ENCODE data around the gene PUSL1.

PUSL1 gene

GRCh38 chr1:1351511-1352427 is 43.4 kb downstream of the PUSL1 start:
- Histone ChIP-seq H3K4me1 (ENCODE audit: control extremely low read depth in 1 of 4, control insufficient read depth in 4 of 4, insufficient read depth in 4 of 4, low read length in 3 of 4) (peaks cover 0 to 34% (median 26%) of the 10 kb centered on the region in 4 experiments), H3K4me3 (ENCODE audit: control insufficient read depth in 1 of 7, extremely low read depth in 1 of 7, insufficient read depth in 4 of 7, low read depth in 2 of 7, low read length in 6 of 7) (no peak overlapping the region), H3K9me3 (ENCODE audit: control extremely low read depth in 1 of 5, control insufficient read depth in 4 of 5, insufficient read depth in 2 of 5, low read depth in 1 of 5, low read length in 4 of 5) (no peaks in the 10 kb centered on the region), H3K27me3 (replicated peaks in 2 of 5; ENCODE audit: control insufficient read depth in 4 of 5, insufficient read depth in 5 of 5, low read length in 4 of 5) (peaks cover 0 to 51% (median 6%) of the 10 kb centered on the region in 5 experiments), H3K36me3 (ENCODE audit: control insufficient read depth in 4 of 4, insufficient read depth in 4 of 4, low read length in 3 of 4) (no peaks in the 10 kb centered on the region), H3K27ac (ENCODE audit: insufficient read depth in 1 of 2, low read depth in 1 of 2, low read length in 2 of 2, poor library complexity in 1 of 2, severe bottlenecking in 2 of 2) (no peak overlapping the region)
- ChIA-PET POLR2A (interaction anchor here (0.9 kb wide), 1 partner anchor 51 kb away, joined by 3 read pairs; no protein-coding TSS in a partner anchor), CTCF (interaction anchor here (0.9 to 3.5 kb wide), 2 partner anchors 19 to 152 kb away, joined by 3 to 27 read pairs; no protein-coding TSS in a partner anchor)
- WGBS (ENCODE audit: insufficient coverage), result 86% methylated on average over 24 of the region's 29 CpGs
- no peak for DNase-seq

GRCh38 chr1:1352786-1353388 is 44.5 kb downstream of the PUSL1 start:
- Histone ChIP-seq H3K4me1 (ENCODE audit: control extremely low read depth in 1 of 4, control insufficient read depth in 4 of 4, insufficient read depth in 4 of 4, low read length in 3 of 4) (peaks cover 0 to 30% (median 19%) of the 10 kb centered on the region in 4 experiments), H3K27ac (ENCODE audit: insufficient read depth in 1 of 2, low read depth in 1 of 2, low read length in 2 of 2, poor library complexity in 1 of 2, severe bottlenecking in 2 of 2) (no peak overlapping the region), H3K9me3 (ENCODE audit: control extremely low read depth in 1 of 5, control insufficient read depth in 4 of 5, insufficient read depth in 2 of 5, low read depth in 1 of 5, low read length in 4 of 5) (no peaks in the 10 kb centered on the region), H3K4me3 (ENCODE audit: control insufficient read depth in 1 of 7, extremely low read depth in 1 of 7, insufficient read depth in 4 of 7, low read depth in 2 of 7, low read length in 6 of 7) (no peak overlapping the region), H3K27me3 (replicated peaks in 2 of 5; ENCODE audit: control insufficient read depth in 4 of 5, insufficient read depth in 5 of 5, low read length in 4 of 5) (peaks cover 0 to 62% (median 8%) of the 10 kb centered on the region in 5 experiments), H3K36me3 (ENCODE audit: control insufficient read depth in 4 of 4, insufficient read depth in 4 of 4, low read length in 3 of 4) (no peaks in the 10 kb centered on the region)
- WGBS (ENCODE audit: insufficient coverage), result 41% methylated on average over 4 of the region's 5 CpGs
- CTCF ChIA-PET, result interaction anchor here (1.3 to 3.5 kb wide), 2 partner anchors 18 to 21 kb away, joined by 5 to 27 read pairs; no protein-coding TSS in a partner anchor
- POLR2A ChIA-PET, result no interaction called here
- no peak for DNase-seq

GRCh38 chr1:1353389-1354151 is 45.2 kb downstream of the PUSL1 start:
- no peak for DNase-seq
- peaks cover 0 to 69% (median 8%) of the 10 kb centered on the region in 5 experiments for H3K27me3 ChIP-seq (replicated peaks in 2 of 5; ENCODE audit: control insufficient read depth in 4 of 5, insufficient read depth in 5 of 5, low read length in 4 of 5)
- CTCF ChIA-PET, result interaction anchor here (1.3 to 3.5 kb wide), 2 partner anchors 18 to 20 kb away, joined by 5 to 27 read pairs; no protein-coding TSS in a partner anchor
- H3K9me3 ChIP-seq (ENCODE audit: control extremely low read depth in 1 of 5, control insufficient read depth in 4 of 5, insufficient read depth in 2 of 5, low read depth in 1 of 5, low read length in 4 of 5), result no peaks in the 10 kb centered on the region
- H3K36me3 ChIP-seq (ENCODE audit: control insufficient read depth in 4 of 4, insufficient read depth in 4 of 4, low read length in 3 of 4), result no peaks in the 10 kb centered on the region
- H3K4me3 ChIP-seq (ENCODE audit: control insufficient read depth in 1 of 7, extremely low read depth in 1 of 7, insufficient read depth in 4 of 7, low read depth in 2 of 7, low read length in 6 of 7), result no peak overlapping the region
- H3K4me1 ChIP-seq (ENCODE audit: control extremely low read depth in 1 of 4, control insufficient read depth in 4 of 4, insufficient read depth in 4 of 4, low read length in 3 of 4), result peaks cover 0 to 27% (median 15%) of the 10 kb centered on the region in 4 experiments
- POLR2A ChIA-PET, result interaction anchor here (1.4 kb wide), 1 partner anchor 17 kb away, joined by 3 read pairs; no protein-coding TSS in a partner anchor
- WGBS (ENCODE audit: insufficient coverage), result 24% methylated on average over 17 of the region's 28 CpGs
- H3K27ac ChIP-seq (ENCODE audit: insufficient read depth in 1 of 2, low read depth in 1 of 2, low read length in 2 of 2, poor library complexity in 1 of 2, severe bottlenecking in 2 of 2), result no peak overlapping the region

- 21% methylated on average over 85 of the region's 116 CpGs for WGBS (ENCODE audit: insufficient coverage)
- DNase-seq, result no peak
- Histone ChIP-seq H3K27me3 (replicated peaks in 2 of 5; ENCODE audit: control insufficient read depth in 4 of 5, insufficient read depth in 5 of 5, low read length in 4 of 5) (peaks cover 0 to 79% (median 9%) of the 10 kb centered on the region in 5 experiments), H3K4me3 (ENCODE audit: control insufficient read depth in 1 of 7, extremely low read depth in 1 of 7, insufficient read depth in 4 of 7, low read depth in 2 of 7, low read length in 6 of 7) (peak overlapping the region in 1 of 7 experiments; percentile 11), H3K36me3 (ENCODE audit: control insufficient read depth in 4 of 4, insufficient read depth in 4 of 4, low read length in 3 of 4) (no peaks in the 10 kb centered on the region), H3K9me3 (ENCODE audit: control extremely low read depth in 1 of 5, control insufficient read depth in 4 of 5, insufficient read depth in 2 of 5, low read depth in 1 of 5, low read length in 4 of 5) (no peaks in the 10 kb centered on the region), H3K27ac (ENCODE audit: insufficient read depth in 1 of 2, low read depth in 1 of 2, low read length in 2 of 2, poor library complexity in 1 of 2, severe bottlenecking in 2 of 2) (no peak overlapping the region), H3K4me1 (ENCODE audit: control extremely low read depth in 1 of 4, control insufficient read depth in 4 of 4, insufficient read depth in 4 of 4, low read length in 3 of 4) (peaks cover 0 to 24% (median 13%) of the 10 kb centered on the region in 4 experiments)
- ChIA-PET POLR2A (interaction anchor here (1.4 kb wide), 1 partner anchor 16 kb away, joined by 3 read pairs; no protein-coding TSS in a partner anchor), CTCF (interaction anchor here (3.5 kb wide), 1 partner anchor 17 kb away, joined by 27 read pairs; no protein-coding TSS in a partner anchor)
Observed at GRCh38 chr1:1354271-1355247, 46.2 kb downstream of the PUSL1 start.

- 2% methylated on average over 22 of the region's 52 CpGs for WGBS (ENCODE audit: insufficient coverage)
- peaks cover 0 to 24% (median 12%) of the 10 kb centered on the region in 4 experiments for H3K4me1 ChIP-seq (ENCODE audit: control extremely low read depth in 1 of 4, control insufficient read depth in 4 of 4, insufficient read depth in 4 of 4, low read length in 3 of 4)
- ChIA-PET POLR2A (no interaction called here), CTCF (no interaction called here)
- no peaks in the 10 kb centered on the region for H3K9me3 ChIP-seq (ENCODE audit: control extremely low read depth in 1 of 5, control insufficient read depth in 4 of 5, insufficient read depth in 2 of 5, low read depth in 1 of 5, low read length in 4 of 5)
- no peak overlapping the region for H3K27ac ChIP-seq (ENCODE audit: insufficient read depth in 1 of 2, low read depth in 1 of 2, low read length in 2 of 2, poor library complexity in 1 of 2, severe bottlenecking in 2 of 2)
- H3K4me3 ChIP-seq (ENCODE audit: control insufficient read depth in 1 of 7, extremely low read depth in 1 of 7, insufficient read depth in 4 of 7, low read depth in 2 of 7, low read length in 6 of 7), result no peak overlapping the region
- H3K36me3 ChIP-seq (ENCODE audit: control insufficient read depth in 4 of 4, insufficient read depth in 4 of 4, low read length in 3 of 4), result no peaks in the 10 kb centered on the region
- peaks cover 0 to 86% (median 12%) of the 10 kb centered on the region in 5 experiments for H3K27me3 ChIP-seq (replicated peaks in 2 of 5; ENCODE audit: control insufficient read depth in 4 of 5, insufficient read depth in 5 of 5, low read length in 4 of 5)
- DNase-seq, result peak in 1 of 3 donors; percentile 41
Observed at GRCh38 chr1:1355416-1355815, 47.0 kb downstream of the PUSL1 start.

All from common myeloid progenitor, CD34-positive (primary cell).